GM12878 (cell line): ENCODE results near the gene MED22. TPM values are rescaled to one million over a fixed set of nuclear protein-coding genes. Genes with fewer than 3 reads are reported as not detected.

Experiments
- BCL11A ChIP-seq: IDR thresholded peaks from 2 replicates; pipeline ENCODE4 v1.6.1; 2011; ENCODE audit warnings: low read depth, low read length
- CBX5 ChIP-seq: sonication (generic); IDR thresholded peaks from 2 replicates; pipeline ENCODE4 v1.6.1; 2016; ENCODE audit warnings: low read depth, moderate library complexity, mild to moderate bottlenecking, inconsistent platforms
- CHD1 ChIP-seq: IDR thresholded peaks from 2 replicates; pipeline ENCODE4 v1.6.1; 2012; ENCODE audit warnings: low read depth, low read length, improper control_type of control experiment
- E2F4 ChIP-seq: IDR thresholded peaks from 2 replicates; pipeline ENCODE4 v1.6.1; 2012; ENCODE audit warnings: low read depth, low read length, improper control_type of control experiment
- FOXM1 ChIP-seq: IDR thresholded peaks from 2 replicates; pipeline ENCODE4 v1.6.1; 2012; ENCODE audit warnings: low read depth, mild to moderate bottlenecking, inconsistent platforms, low read length, moderate library complexity
- IRF4 ChIP-seq: IDR thresholded peaks from 2 replicates; pipeline ENCODE4 v1.6.1; 2011; ENCODE audit warnings: low read depth, low read length
- IRF5 ChIP-seq: fragments of 450-650 bp; IDR thresholded peaks from 2 replicates; pipeline ENCODE4 v1.6.1; 2017; ENCODE audit warnings: borderline replicate concordance
- JUND ChIP-seq: IDR thresholded peaks from 2 replicates; pipeline ENCODE4 v1.6.1; 2012; ENCODE audit warnings: low read depth, mild to moderate bottlenecking, low read length, improper control_type of control experiment, moderate library complexity
- SREBF1 ChIP-seq: IDR thresholded peaks from 2 replicates; pipeline ENCODE4 v1.6.1; 2012; ENCODE audit warnings: mild to moderate bottlenecking, low read length
- ZBTB33 ChIP-seq: fragments of 450-650 bp; IDR thresholded peaks from 2 replicates; pipeline ENCODE4 v1.6.1; 2017; ENCODE audit warnings: mild to moderate bottlenecking
- ZNF217 ChIP-seq: fragments of 450-650 bp; IDR thresholded peaks from 2 replicates; pipeline ENCODE4 v1.6.1; 2017; ENCODE audit warnings: antibody characterized with exemption, mild to moderate bottlenecking
- ZNF24 ChIP-seq: fragments of 450-650 bp; IDR thresholded peaks from 2 replicates; pipeline ENCODE4 v1.6.1; 2017; ENCODE audit warnings: antibody characterized with exemption, mild to moderate bottlenecking
- polyA plus RNA-seq, 11 experiments: library from polyadenylated mRNA; depleted of rRNA in 4 of 11; unstranded in 6 of 11; stranded (reverse) in 5 of 11; fragments of >200 nt; fragmentation: Nextera tagmentation in 4 of 11; fragmentation: Illumina TruSeq in 1 of 11; extraction: Ambion mirVana in 4 of 11; extraction: Trizol in 1 of 11; gene quantifications; 1 replicate in 1 of 11; 2 replicates in 10 of 11; pipeline versions ENCODE4 v1.2.1 to v1.2.3, GENCODE V29; 2011 to 2016; ENCODE audit warnings: inconsistent platforms in 2 of 11, missing spikeins in 2 of 11, low read depth in 1 of 11
- total RNA-seq, 4 experiments: library from RNA; depleted of rRNA in 3 of 4; stranded (reverse); fragments of >200 nt in 3 of 4; fragmentation: Illumina TruSeq in 1 of 4; extraction: Trizol in 1 of 4; gene quantifications; 2 replicates each; pipeline versions ENCODE4 v1.2.1 to v1.2.3, GENCODE V29; 2013 to 2021

MED22 gene
- total and polyA plus RNA-seq, 10 of the 15 experiments (the other 5 are each of a cell fraction or from before 2014, with no cell fraction given): 1.4 to 42.1 (median 24.6) TPM

GRCh38 chr9:133347985-133348717 lies at the start of gene MED22, which contains the start of gene RPL7A (continued):
- 0 out of 2 replicates have a peak, but pooled peaks have one; percentile 5 for TF ChIP-seq ZBTB33
- TF ChIP-seq IRF5: peak; percentile 86
- no peak for TF ChIP-seq ZNF217
- TF ChIP-seq CHD1: peak; percentile 90
- no peak for TF ChIP-seq CBX5
- no peak for TF ChIP-seq JUND
- TF ChIP-seq ZNF24: no peak
- TF ChIP-seq SREBF1: no peak
- no peak for TF ChIP-seq BCL11A
- no peak for TF ChIP-seq E2F4
- peak; percentile 57; the same call in 1 of the 2 replicates for TF ChIP-seq IRF4
- TF ChIP-seq FOXM1: peak; percentile 78
- TF ChIP-seq, all 136 proteins: peak for 63
